GM12892 (cell line): Measurements from ENCODE around the gene CABLES1.
A peak's percentile ranks its signal among the peaks of the same experiment; 100 is the strongest.

Experiments used
- DNase-seq: peaks from one replicate; pipeline ENCODE4 v3.0.0; 2011; ENCODE audit not compliant: insufficient read length
- FAIRE-seq: peaks from 2 replicates; lab custom pipeline; 2011; peaks lifted over from hg19 to GRCh38; lab: Jason Lieb, UNC
- POLR2A ChIP-seq: IDR thresholded peaks from 2 replicates; pipeline ENCODE4 v1.6.1; 2011; ENCODE audit warnings: low read depth, low read length, control low read depth
- POLR2AphosphoS5 ChIP-seq: IDR thresholded peaks from 2 replicates; pipeline ENCODE4 v1.6.1; 2011; ENCODE audit warnings: low read depth, low read length, control low read depth
- TAF1 ChIP-seq: IDR thresholded peaks from 2 replicates; pipeline ENCODE4 v1.6.1; 2011; ENCODE audit warnings: low read depth, mild to moderate bottlenecking, control low read depth, low read length, borderline replicate concordance

CABLES1 gene

DNA sequence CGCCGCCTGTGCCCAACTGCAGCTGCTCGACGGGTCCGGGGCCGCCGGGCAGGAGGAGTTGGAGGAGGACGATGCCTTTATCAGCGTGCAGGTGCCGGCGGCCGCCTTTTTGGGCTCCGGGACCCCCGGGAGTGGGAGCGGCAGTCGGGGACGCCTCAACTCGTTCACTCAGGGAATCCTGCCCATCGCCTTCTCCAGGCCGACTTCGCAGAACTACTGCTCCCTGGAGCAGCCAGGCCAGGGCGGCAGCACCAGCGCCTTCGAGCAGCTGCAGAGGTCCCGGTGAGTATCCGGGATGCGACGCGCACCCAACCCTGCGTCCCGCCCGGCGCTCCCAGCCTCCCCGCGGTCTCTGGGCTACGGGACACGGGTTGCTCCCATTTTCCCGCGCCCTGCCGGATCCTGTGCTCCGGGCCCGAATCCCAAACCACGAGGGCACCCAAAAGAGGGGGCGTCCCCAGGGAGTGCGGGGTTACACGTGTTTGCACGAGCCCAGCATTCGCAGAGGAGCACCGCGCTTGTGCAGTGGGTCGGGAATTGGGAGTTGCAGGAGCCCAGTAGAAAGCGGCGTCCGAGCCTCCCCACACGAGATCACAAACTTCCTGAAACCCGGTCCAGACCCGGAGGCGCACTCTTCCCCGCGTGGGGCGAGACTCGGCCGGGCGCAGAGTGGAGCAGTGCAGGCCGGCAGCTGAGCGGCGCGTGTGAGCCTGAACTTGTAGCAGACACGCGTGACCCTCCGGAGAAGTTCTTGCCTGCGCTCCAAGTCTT, 1.2 kb downstream of the CABLES1 start:
- TF ChIP-seq POLR2AphosphoS5 (no peak), POLR2A (no peak), TAF1 (no peak)
- FAIRE-seq (peak; percentile 33), DNase-seq (peak; percentile 61)

GRCh38 chr18:23137097-23137635, 1.9 kb downstream of the CABLES1 start:
- TF ChIP-seq POLR2A (no peak), TAF1 (no peak), POLR2AphosphoS5 (no peak)
- DNase-seq (no peak), FAIRE-seq (peak; percentile 42)

- DNase-seq (no peak), FAIRE-seq (no peak)
- no peak for TF ChIP-seq POLR2AphosphoS5
- TF ChIP-seq TAF1 = no peak
- no peak for TF ChIP-seq POLR2A
Observed at GRCh38 chr18:23137788-23138216, 2.5 kb downstream of the CABLES1 start.

DNA sequence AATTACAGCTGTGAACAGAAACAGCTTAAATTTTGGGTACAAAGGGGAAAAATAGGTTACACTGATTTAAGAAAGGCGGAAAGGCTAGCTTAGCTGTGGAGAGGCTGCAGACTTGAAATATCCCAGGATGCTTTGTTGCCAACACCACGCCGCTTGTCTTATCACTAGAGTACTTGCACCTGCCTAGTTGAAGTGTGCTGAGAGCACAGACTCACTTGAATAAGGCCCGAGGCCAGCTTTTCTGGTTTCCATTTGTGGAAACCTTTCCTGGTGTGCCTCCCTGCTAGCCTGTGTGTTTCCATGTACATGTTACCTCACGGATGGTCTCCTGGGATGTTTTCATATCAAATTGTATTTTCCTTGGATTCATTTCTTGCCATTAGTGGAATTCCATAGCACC, 3.2 kb downstream of the CABLES1 start:
- DNase-seq = no peak
- no peak for FAIRE-seq
- TF ChIP-seq POLR2AphosphoS5 (no peak), POLR2A (no peak), TAF1 (no peak)

DNA sequence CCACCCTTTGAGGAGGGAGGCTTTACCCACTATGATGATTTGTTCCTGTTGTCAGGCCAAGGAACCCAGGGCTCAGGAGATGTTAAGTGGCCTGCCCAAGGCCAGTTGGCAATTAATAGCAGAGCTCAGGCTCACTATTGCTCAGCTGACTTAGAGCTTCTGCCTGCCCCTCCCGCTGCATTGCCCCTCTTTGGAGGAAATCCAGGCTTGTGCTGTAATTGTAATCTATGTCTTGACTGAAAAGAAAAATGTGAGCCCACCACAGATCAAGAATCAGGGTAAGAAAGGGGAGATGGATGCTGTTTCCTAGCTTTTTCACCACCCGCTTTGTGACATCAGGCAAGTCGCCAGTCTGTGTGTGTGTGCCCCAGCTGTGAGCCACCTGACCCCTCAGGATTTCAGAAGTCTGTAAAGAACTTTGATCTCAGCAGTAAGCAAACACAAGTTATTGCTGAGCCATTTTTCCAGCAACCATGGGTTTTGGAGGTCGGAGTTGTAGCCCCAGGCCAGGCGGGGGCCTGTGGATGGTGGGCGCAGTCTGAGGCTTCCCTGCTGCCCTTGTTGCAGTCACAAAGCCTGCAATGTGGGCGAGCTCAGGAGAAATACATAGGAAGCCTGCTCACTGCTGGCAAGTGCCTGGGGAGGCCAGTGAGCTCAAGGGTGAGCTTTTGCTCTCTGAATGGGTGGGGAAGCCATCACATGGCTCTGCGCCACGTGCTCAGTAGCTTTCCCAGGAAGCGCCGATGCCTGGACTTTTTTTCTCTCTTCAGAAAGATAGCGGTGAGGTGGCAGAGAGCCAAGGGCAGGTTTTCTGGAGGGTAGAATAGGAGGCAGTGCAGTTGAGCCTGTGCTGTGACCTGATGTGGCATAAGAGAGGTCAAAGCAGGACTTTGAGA, 6.1 kb downstream of the CABLES1 start:
- FAIRE-seq (no peak), DNase-seq (no peak)
- TF ChIP-seq POLR2A = no peak

DNA sequence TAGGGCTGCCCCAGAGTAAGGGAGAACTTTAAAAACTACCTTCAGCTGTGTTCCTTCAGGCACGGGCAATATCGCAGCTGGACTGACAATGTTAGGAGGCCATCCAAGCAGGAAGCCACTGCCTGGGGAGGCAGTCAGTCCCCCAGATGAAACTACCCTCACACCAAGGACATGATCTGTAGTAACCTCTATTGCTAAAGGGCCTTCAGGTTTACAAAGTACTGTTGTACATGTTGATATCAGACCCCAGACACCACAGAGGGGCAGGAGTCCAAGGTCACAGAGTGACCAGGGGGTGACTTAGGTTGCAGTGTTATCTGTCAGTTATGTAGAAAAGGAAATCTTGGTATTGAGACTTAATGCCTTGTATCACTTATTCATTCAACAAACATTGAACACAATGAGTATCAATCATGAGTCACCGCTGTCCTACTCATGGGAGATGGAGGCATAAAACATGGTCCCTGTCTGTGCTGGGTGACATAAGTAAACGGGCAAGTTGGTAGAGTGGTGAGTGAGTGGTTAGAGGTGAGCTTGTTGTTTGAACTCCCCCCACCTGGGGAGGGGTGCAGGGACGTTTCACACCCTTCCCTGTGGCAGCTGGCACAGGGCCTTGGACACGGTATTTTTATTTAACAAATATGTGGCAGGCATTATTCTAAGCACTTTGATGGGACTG, 7.1 kb downstream of the CABLES1 start:
- no peak for DNase-seq
- TF ChIP-seq POLR2AphosphoS5 (no peak), TAF1 (no peak), POLR2A (no peak)
- FAIRE-seq = no peak

- FAIRE-seq = no peak
- no peak for DNase-seq
- TF ChIP-seq TAF1 (no peak), POLR2AphosphoS5 (no peak)
Observed at GRCh38 chr18:23143016-23143814, 7.9 kb downstream of the CABLES1 start.

GRCh38 chr18:23143815-23144261, 8.6 kb downstream of the CABLES1 start:
- FAIRE-seq = no peak
- TF ChIP-seq POLR2A = no peak
- TF ChIP-seq POLR2AphosphoS5 = no peak
- no peak for TF ChIP-seq TAF1
- DNase-seq = no peak

DNA sequence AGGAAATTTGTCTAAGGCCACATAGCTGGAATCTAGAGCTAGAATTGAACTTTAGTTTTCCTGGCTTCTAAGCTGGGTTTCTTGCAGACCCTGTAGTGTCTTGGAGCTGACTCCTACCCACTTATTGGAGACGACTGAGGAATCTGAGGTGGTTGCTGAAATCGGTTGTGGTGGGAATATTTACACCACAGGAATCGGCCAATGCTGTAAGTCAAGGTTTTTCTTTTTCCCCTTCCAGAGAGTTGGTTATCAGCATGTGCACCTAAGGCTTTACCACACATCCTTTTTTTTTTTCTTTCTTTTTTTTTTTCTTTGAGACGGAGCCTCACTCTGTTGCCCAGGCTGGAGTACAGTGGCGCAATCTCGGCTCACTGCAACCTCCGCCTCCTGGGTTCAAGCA, 9.4 kb downstream of the CABLES1 start:
- no peak for FAIRE-seq
- TF ChIP-seq POLR2A = no peak
- no peak for TF ChIP-seq POLR2AphosphoS5
- TF ChIP-seq TAF1 = no peak
- DNase-seq = no peak

DNA sequence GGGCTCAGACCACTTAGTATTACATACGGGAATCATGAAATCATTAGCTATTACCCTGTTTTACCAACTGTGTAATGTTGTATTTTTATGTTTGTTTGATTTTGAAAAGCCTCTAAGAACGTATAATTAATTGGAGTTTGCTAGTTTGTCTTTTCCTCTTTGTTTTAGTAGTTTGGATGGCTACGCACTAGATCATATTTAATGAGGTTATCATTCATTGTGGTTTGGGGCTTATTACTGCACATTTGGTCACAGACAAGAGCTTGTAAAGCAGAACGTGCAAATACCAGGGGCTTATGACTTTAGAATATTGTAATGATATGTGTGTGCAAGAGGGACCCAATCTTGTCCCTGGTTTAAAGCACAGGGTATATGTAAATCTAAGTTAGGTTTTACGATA, 10.3 kb downstream of the CABLES1 start:
- DNase-seq (no peak), FAIRE-seq (no peak)
- TF ChIP-seq POLR2A = no peak
